ENCODE results near the gene CACNA1H. TPM values are rescaled to one million over a fixed set of nuclear protein-coding genes. Genes with fewer than 3 reads are reported as not detected.

The CACNA1H gene
- total and polyA plus RNA-seq, 7 donors: 1.8 to 5.9 (median 2.3) TPM

GRCh38 chr16:1117176-1117900 lies 35.6 kb upstream of the CACNA1H start:
- peaks cover 0 to 68% (median 12%) of the 10 kb centered on the region in 3 donors for H3K27me3 ChIP-seq (ENCODE audit: insufficient read depth in 3 of 3, low read length in 2 of 3)
- H3K4me3 ChIP-seq: no peak overlapping the region
- no peak overlapping the region for H3K27ac ChIP-seq
- 27 to 37% (median 27%) methylated on average over 32 to 34 of the region's 34 CpGs for WGBS, 3 donors
- intact Hi-C loops (cut with DNase I): loop anchor here in 1 of 2 donors (5.0 kb wide), 1 partner anchor 80 kb away; no protein-coding TSS in a partner anchor
- no peaks in the 10 kb centered on the region for H3K36me3 ChIP-seq (ENCODE audit: insufficient read depth in 1 of 2, low read depth in 1 of 2)
- no peaks in the 10 kb centered on the region for H3K4me1 ChIP-seq
- DNase-seq: no peak
- no peak for TF ChIP-seq CTCF (IDR thresholded peaks at IDR 0.05)
- no peak for ATAC-seq
- H3K9me3 ChIP-seq: no peaks in the 10 kb centered on the region

GRCh38 chr16:1117926-1118325 lies 35.0 kb upstream of the CACNA1H start:
- WGBS, 3 donors: 55 to 66% (median 62%) methylated on average over 15 to 19 of the region's 19 CpGs
- Histone ChIP-seq H3K27me3 (ENCODE audit: insufficient read depth in 3 of 3, low read length in 2 of 3) (peaks cover 0 to 65% (median 13%) of the 10 kb centered on the region in 3 donors), H3K27ac (no peak overlapping the region), H3K4me3 (no peak overlapping the region), H3K4me1 (no peaks in the 10 kb centered on the region), H3K9me3 (no peaks in the 10 kb centered on the region), H3K36me3 (ENCODE audit: insufficient read depth in 1 of 2, low read depth in 1 of 2) (no peaks in the 10 kb centered on the region)
- no peak for TF ChIP-seq CTCF (IDR thresholded peaks at IDR 0.05)
- ATAC-seq (no peak), DNase-seq (no peak)
- intact Hi-C loops (cut with DNase I): loop anchor here in 1 of 2 donors (5.0 kb wide), 1 partner anchor 79 kb away; no protein-coding TSS in a partner anchor

- no peak overlapping the region for H3K4me3 ChIP-seq
- intact Hi-C loops (cut with DNase I): loop anchor here in 1 of 2 donors (5.0 kb wide), 1 partner anchor 78 kb away; no protein-coding TSS in a partner anchor
- H3K36me3 ChIP-seq (ENCODE audit: insufficient read depth in 1 of 2, low read depth in 1 of 2): no peaks in the 10 kb centered on the region
- 69 to 79% (median 72%) methylated on average over 15 to 19 of the region's 19 CpGs for WGBS, 3 donors
- H3K4me1 ChIP-seq: no peaks in the 10 kb centered on the region
- no peak for DNase-seq
- H3K27me3 ChIP-seq (ENCODE audit: insufficient read depth in 3 of 3, low read length in 2 of 3): peaks cover 0 to 73% (median 17%) of the 10 kb centered on the region in 3 donors
- no peak overlapping the region for H3K27ac ChIP-seq
- no peaks in the 10 kb centered on the region for H3K9me3 ChIP-seq
- no peak for TF ChIP-seq CTCF (IDR thresholded peaks at IDR 0.05)
- no peak for ATAC-seq
These were observed 33.8 kb upstream of the CACNA1H start for GRCh38 chr16:1119129-1119528.

- Histone ChIP-seq H3K27ac (no peak overlapping the region), H3K9me3 (no peaks in the 10 kb centered on the region), H3K27me3 (ENCODE audit: insufficient read depth in 3 of 3, low read length in 2 of 3) (peaks cover 0 to 73% (median 14%) of the 10 kb centered on the region in 3 donors), H3K4me3 (no peak overlapping the region), H3K4me1 (no peaks in the 10 kb centered on the region), H3K36me3 (ENCODE audit: insufficient read depth in 1 of 2, low read depth in 1 of 2) (no peaks in the 10 kb centered on the region)
- no peak for TF ChIP-seq CTCF (IDR thresholded peaks at IDR 0.05)
- DNase-seq (no peak), ATAC-seq (no peak)
- 55 to 62% (median 62%) methylated on average over 33 to 35 of the region's 35 CpGs for WGBS, 3 donors
- intact Hi-C loops (cut with DNase I): loop anchor here in 1 of 2 donors (5.0 kb wide), 1 partner anchor 77 kb away; no protein-coding TSS in a partner anchor
These were observed 32.9 kb upstream of the CACNA1H start for GRCh38 chr16:1119766-1120576.
